ENCODE results near the gene COL5A1.

The COL5A1 gene

DNA sequence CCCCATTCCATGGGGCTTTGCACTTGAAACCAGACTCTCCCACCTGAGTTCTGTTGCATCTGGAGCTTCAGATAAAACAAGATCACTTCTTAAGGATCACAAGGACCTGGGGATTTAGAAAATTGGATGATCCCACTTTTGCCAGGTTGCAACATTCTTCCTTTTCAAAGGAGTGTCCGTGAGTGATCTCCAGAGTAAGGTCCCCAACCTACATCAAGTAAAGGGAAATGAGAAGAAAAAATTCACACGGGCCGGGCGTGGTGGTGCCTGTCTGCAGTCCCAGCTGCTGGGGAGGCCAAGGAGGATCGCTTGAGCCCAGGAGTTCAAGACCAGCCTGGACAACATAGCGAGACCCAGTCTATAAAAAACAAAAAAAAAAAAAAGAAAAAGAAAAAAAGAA is 41.2 kb upstream of the COL5A1 start:
- Histone ChIP-seq H3K4me3 (ENCODE audit: insufficient read depth in 1 of 2, low read depth in 1 of 2, low read length in 2 of 2) (no peak overlapping the region), H2AK5ac (ENCODE audit: low read length, severe bottlenecking) (no peak overlapping the region), H3K4ac (ENCODE audit: low read depth in 1 of 2, low read length in 2 of 2) (no peak overlapping the region), H2BK120ac (ENCODE audit: low read depth, low read length) (peak overlapping the region; percentile 98), H3K79me1 (replicated peaks; ENCODE audit: low read length, poor library complexity, severe bottlenecking) (no peaks in the 10 kb centered on the region), H4K8ac (ENCODE audit: low read length) (no peak overlapping the region), H3K23ac (ENCODE audit: low read length in 2 of 2) (no peak overlapping the region), H3K9me3 (ENCODE audit: control insufficient read depth, low read length) (peaks cover 6% of the 10 kb centered on the region), H3K18ac (ENCODE audit: low read depth in 1 of 2, low read length in 2 of 2) (peak overlapping the region in 1 of 2 experiments; percentile 58), H2BK5ac (ENCODE audit: low read depth, low read length, poor library complexity, severe bottlenecking) (no peak overlapping the region), H3K4me2 (ENCODE audit: low read length, poor library complexity, severe bottlenecking) (no peak overlapping the region), H2BK15ac (ENCODE audit: low read depth, poor library complexity, severe bottlenecking) (peak overlapping the region; percentile 71), H4K91ac (ENCODE audit: low read length) (no peak overlapping the region), H3K9ac (ENCODE audit: low read length) (no peak overlapping the region), H2AFZ (ENCODE audit: low read depth, low read length) (no peak overlapping the region), H3K27me3 (ENCODE audit: control insufficient read depth in 1 of 2, insufficient read depth in 1 of 2, low read length in 2 of 2) (peaks cover 0 to 10% of the 10 kb centered on the region in 2 experiments), H2BK12ac (ENCODE audit: low read length in 2 of 2) (peak overlapping the region; percentile 38 to 60), H3K36me3 (ENCODE audit: control insufficient read depth in 1 of 2, insufficient read depth in 2 of 2, low read depth in 1 of 2, low read length in 2 of 2) (no peaks in the 10 kb centered on the region), H3K27ac (ENCODE audit: low read length, poor library complexity, severe bottlenecking) (no peak overlapping the region), H3K14ac (ENCODE audit: low read length in 2 of 2) (no peak overlapping the region), H3K4me1 (ENCODE audit: control insufficient read depth, insufficient read depth, low read depth, low read length) (peaks cover 19% of the 10 kb centered on the region)
- WGBS = 86% methylated on average over 5 of the region's 6 CpGs
- no peak for DNase-seq

DNA sequence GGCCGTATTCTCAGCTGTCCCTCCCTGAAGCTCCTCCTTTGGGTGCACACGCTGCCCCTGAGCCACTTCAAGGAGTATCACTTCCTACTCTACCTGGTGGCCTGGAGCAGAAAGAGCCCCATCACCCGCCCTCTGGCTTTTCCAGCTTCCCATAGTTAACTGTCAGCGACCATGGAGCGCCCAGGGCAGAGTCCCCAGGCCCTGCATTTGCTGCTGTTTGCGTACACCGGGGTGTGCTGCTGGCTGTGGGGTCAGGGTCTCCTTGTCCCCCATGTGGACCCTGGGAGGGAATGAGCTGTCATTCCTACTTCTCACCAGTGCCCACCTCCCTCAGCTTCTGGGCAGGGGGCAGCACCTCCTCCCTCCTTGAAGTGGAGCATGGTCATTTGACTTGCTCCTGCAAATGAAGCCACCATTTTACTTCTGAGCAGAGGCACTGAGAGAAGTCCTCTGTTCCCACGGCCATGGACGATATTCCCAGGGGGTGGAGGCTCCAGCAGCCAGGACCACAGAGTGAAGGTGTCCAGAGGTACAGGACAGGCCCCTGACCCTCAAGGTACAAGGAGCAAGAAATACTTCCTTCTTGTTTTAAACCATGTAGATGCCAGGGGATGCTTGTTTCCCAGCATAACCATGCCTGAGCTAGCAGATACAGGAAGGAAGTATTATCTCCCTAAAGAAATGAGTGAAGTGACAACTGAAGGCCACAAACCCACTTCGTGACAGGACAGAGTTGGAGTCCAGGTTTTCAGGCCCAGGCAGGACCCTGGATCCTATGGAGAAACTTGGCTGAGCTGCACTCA is 40.6 kb upstream of the COL5A1 start:
- Histone ChIP-seq H3K79me1 (replicated peaks; ENCODE audit: low read length, poor library complexity, severe bottlenecking) (no peaks in the 10 kb centered on the region), H3K4me2 (ENCODE audit: low read length, poor library complexity, severe bottlenecking) (no peak overlapping the region), H2AK5ac (ENCODE audit: low read length, severe bottlenecking) (peak overlapping the region; percentile 17), H3K18ac (ENCODE audit: low read depth in 1 of 2, low read length in 2 of 2) (peak overlapping the region; percentile 58 to 86), H3K23ac (ENCODE audit: low read length in 2 of 2) (peak overlapping the region in 1 of 2 experiments; percentile 41), H2AFZ (ENCODE audit: low read depth, low read length) (no peak overlapping the region), H3K27ac (ENCODE audit: low read length, poor library complexity, severe bottlenecking) (no peak overlapping the region), H3K27me3 (ENCODE audit: control insufficient read depth in 1 of 2, insufficient read depth in 1 of 2, low read length in 2 of 2) (peaks cover 0 to 10% of the 10 kb centered on the region in 2 experiments), H4K8ac (ENCODE audit: low read length) (peak overlapping the region; percentile 41), H3K4me1 (ENCODE audit: control insufficient read depth, insufficient read depth, low read depth, low read length) (peaks cover 19% of the 10 kb centered on the region), H4K91ac (ENCODE audit: low read length) (peak overlapping the region; percentile 87), H3K4me3 (ENCODE audit: insufficient read depth in 1 of 2, low read depth in 1 of 2, low read length in 2 of 2) (no peak overlapping the region), H2BK120ac (ENCODE audit: low read depth, low read length) (peak overlapping the region; percentile 98), H3K14ac (ENCODE audit: low read length in 2 of 2) (peak overlapping the region in 1 of 2 experiments; percentile 35), H2BK15ac (ENCODE audit: low read depth, poor library complexity, severe bottlenecking) (peak overlapping the region; percentile 71), H3K36me3 (ENCODE audit: control insufficient read depth in 1 of 2, insufficient read depth in 2 of 2, low read depth in 1 of 2, low read length in 2 of 2) (no peaks in the 10 kb centered on the region), H3K4ac (ENCODE audit: low read depth in 1 of 2, low read length in 2 of 2) (peak overlapping the region; percentile 19 to 55), H2BK5ac (ENCODE audit: low read depth, low read length, poor library complexity, severe bottlenecking) (no peak overlapping the region), H3K9ac (ENCODE audit: low read length) (no peak overlapping the region), H3K9me3 (ENCODE audit: control insufficient read depth, low read length) (peaks cover 6% of the 10 kb centered on the region), H2BK12ac (ENCODE audit: low read length in 2 of 2) (peak overlapping the region; percentile 91 to 94)
- no peak for DNase-seq
- 96% methylated on average over 10 of the region's 10 CpGs for WGBS

DNA sequence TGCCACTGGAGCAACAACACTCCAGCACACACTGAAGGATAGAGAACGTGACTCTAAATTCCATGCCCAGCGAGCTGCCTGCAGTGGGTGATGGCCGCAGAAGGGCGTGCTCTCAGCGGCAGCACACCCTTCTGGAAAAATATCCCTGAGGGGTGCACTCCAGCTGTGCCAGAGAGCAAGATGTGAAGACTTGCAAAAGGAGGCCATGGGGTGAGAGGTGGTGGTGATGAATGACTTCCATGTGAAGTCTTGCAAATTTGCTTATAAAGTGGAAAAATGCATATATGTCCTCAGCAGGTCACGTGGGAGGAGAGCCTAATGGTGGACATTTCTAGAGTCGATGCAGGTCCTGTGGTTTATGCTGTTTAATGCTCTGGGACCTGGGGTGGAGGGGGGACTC is 39.8 kb upstream of the COL5A1 start:
- 65% methylated on average over 7 of the region's 7 CpGs for WGBS
- Histone ChIP-seq H3K18ac (ENCODE audit: low read depth in 1 of 2, low read length in 2 of 2) (peak overlapping the region; percentile 58 to 86), H2BK120ac (ENCODE audit: low read depth, low read length) (peak overlapping the region; percentile 69), H2AK5ac (ENCODE audit: low read length, severe bottlenecking) (peak overlapping the region; percentile 58), H4K91ac (ENCODE audit: low read length) (peak overlapping the region; percentile 29), H2BK15ac (ENCODE audit: low read depth, poor library complexity, severe bottlenecking) (no peak overlapping the region), H3K4me3 (ENCODE audit: insufficient read depth in 1 of 2, low read depth in 1 of 2, low read length in 2 of 2) (no peak overlapping the region), H3K4me2 (ENCODE audit: low read length, poor library complexity, severe bottlenecking) (no peak overlapping the region), H3K4me1 (ENCODE audit: control insufficient read depth, insufficient read depth, low read depth, low read length) (peaks cover 19% of the 10 kb centered on the region), H3K23ac (ENCODE audit: low read length in 2 of 2) (no peak overlapping the region), H3K27ac (ENCODE audit: low read length, poor library complexity, severe bottlenecking) (peak overlapping the region; percentile 94), H3K27me3 (ENCODE audit: control insufficient read depth in 1 of 2, insufficient read depth in 1 of 2, low read length in 2 of 2) (peaks cover 0 to 10% of the 10 kb centered on the region in 2 experiments), H3K9me3 (ENCODE audit: control insufficient read depth, low read length) (peaks cover 6% of the 10 kb centered on the region), H4K8ac (ENCODE audit: low read length) (peak overlapping the region; percentile 2), H3K36me3 (ENCODE audit: control insufficient read depth in 1 of 2, insufficient read depth in 2 of 2, low read depth in 1 of 2, low read length in 2 of 2) (no peaks in the 10 kb centered on the region), H3K14ac (ENCODE audit: low read length in 2 of 2) (peak overlapping the region in 1 of 2 experiments; percentile 82), H3K9ac (ENCODE audit: low read length) (no peak overlapping the region), H3K79me1 (replicated peaks; ENCODE audit: low read length, poor library complexity, severe bottlenecking) (no peaks in the 10 kb centered on the region), H2BK12ac (ENCODE audit: low read length in 2 of 2) (peak overlapping the region; percentile 91 to 94), H3K4ac (ENCODE audit: low read depth in 1 of 2, low read length in 2 of 2) (peak overlapping the region; percentile 19 to 55), H2BK5ac (ENCODE audit: low read depth, low read length, poor library complexity, severe bottlenecking) (no peak overlapping the region), H2AFZ (ENCODE audit: low read depth, low read length) (no peak overlapping the region)
- peak; percentile 83 for DNase-seq

DNA sequence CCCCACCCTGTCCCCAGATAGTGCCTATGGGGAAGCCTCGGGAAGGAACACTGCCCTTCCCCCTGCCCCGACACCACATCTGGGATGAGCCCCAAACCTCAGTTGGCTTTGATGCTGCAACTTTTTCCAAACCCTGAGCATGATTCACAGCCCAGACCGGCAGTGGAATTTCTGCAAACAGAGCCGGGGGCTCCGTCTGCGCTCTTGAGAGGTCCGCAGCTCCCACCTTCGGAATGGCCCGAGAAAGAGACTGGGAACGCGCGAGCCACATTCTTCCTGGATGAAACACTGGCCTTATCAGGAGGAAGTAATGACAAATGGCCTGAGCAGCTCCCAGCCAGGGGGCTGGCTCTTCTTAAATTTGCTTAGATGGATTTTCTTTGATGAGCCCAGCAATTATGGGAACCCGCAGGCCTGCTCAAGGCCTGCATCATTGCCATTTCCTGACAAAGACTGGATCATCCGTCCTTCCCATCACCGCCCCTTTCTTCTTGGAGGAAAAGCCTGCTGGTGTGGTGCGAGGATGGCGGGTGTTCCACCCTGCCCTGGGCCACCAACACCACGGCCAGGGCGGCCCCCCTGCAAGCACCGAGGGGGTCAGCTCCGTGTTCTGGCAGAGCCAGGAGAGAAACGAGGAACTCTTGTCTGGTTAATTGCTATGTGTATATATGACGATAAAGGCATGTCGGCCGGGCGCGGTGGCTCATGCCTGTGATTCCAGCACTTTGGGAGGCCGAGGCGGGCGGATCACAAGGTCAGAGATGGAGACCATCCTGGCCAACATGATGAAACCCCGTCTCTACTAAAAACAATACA is 38.8 kb upstream of the COL5A1 start:
- peak overlapping the region in 1 of 2 experiments; percentile 46 for H3K4me3 ChIP-seq (ENCODE audit: insufficient read depth in 1 of 2, low read depth in 1 of 2, low read length in 2 of 2)
- H3K9me3 ChIP-seq (ENCODE audit: control insufficient read depth, low read length) = peaks cover 6% of the 10 kb centered on the region
- no peak overlapping the region for H3K14ac ChIP-seq (ENCODE audit: low read length in 2 of 2)
- peak overlapping the region in 1 of 2 experiments; percentile 85 for H3K23ac ChIP-seq (ENCODE audit: low read length in 2 of 2)
- peak; percentile 100 for DNase-seq
- peaks cover 15% of the 10 kb centered on the region for H3K4me1 ChIP-seq (ENCODE audit: control insufficient read depth, insufficient read depth, low read depth, low read length)
- peak overlapping the region; percentile 62 to 82 for H3K4ac ChIP-seq (ENCODE audit: low read depth in 1 of 2, low read length in 2 of 2)
- peak overlapping the region; percentile 63 for H2BK5ac ChIP-seq (ENCODE audit: low read depth, low read length, poor library complexity, severe bottlenecking)
- H2AK5ac ChIP-seq (ENCODE audit: low read length, severe bottlenecking) = peak overlapping the region; percentile 58
- peak overlapping the region; percentile 95 to 97 for H3K18ac ChIP-seq (ENCODE audit: low read depth in 1 of 2, low read length in 2 of 2)
- H2BK12ac ChIP-seq (ENCODE audit: low read length in 2 of 2) = peak overlapping the region; percentile 44 to 92
- peak overlapping the region; percentile 91 for H4K91ac ChIP-seq (ENCODE audit: low read length)
- H3K27ac ChIP-seq (ENCODE audit: low read length, poor library complexity, severe bottlenecking) = peak overlapping the region; percentile 94
- H4K8ac ChIP-seq (ENCODE audit: low read length) = peak overlapping the region; percentile 95
- H3K79me1 ChIP-seq (replicated peaks; ENCODE audit: low read length, poor library complexity, severe bottlenecking) = no peaks in the 10 kb centered on the region
- H3K9ac ChIP-seq (ENCODE audit: low read length) = peak overlapping the region; percentile 73
- peak overlapping the region; percentile 94 for H2BK120ac ChIP-seq (ENCODE audit: low read depth, low read length)
- no peaks in the 10 kb centered on the region for H3K36me3 ChIP-seq (ENCODE audit: control insufficient read depth in 1 of 2, insufficient read depth in 2 of 2, low read depth in 1 of 2, low read length in 2 of 2)
- H2BK15ac ChIP-seq (ENCODE audit: low read depth, poor library complexity, severe bottlenecking) = no peak overlapping the region
- no peak overlapping the region for H2AFZ ChIP-seq (ENCODE audit: low read depth, low read length)
- H3K27me3 ChIP-seq (ENCODE audit: control insufficient read depth in 1 of 2, insufficient read depth in 1 of 2, low read length in 2 of 2) = peaks cover 0 to 10% of the 10 kb centered on the region in 2 experiments
- 6% methylated on average over 24 of the region's 31 CpGs for WGBS
- H3K4me2 ChIP-seq (ENCODE audit: low read length, poor library complexity, severe bottlenecking) = no peak overlapping the region

Measured in mesenchymal stem cell (in vitro differentiated cells and primary cell).